Measurements from ENCODE around the gene EBI3. TPM values are rescaled to one million over a fixed set of nuclear protein-coding genes. Genes with fewer than 3 reads are reported as not detected.

The EBI3 gene
- total and polyA plus RNA-seq, 2 of the 8 experiments (the other 6 are each of a cell fraction or from before 2014, with no cell fraction given), result 0.99 to 8.4 TPM

GRCh38 chr19:4260613-4261191, 31.4 kb downstream of the EBI3 start:
- peaks cover 2 to 27% (median 16%) of the 10 kb centered on the region in 4 experiments; a peak in 7 of 8 replicates for H3K36me3 ChIP-seq (ENCODE audit: control insufficient read depth in 2 of 4, insufficient read depth in 4 of 4, low read length in 3 of 4)
- TF ChIP-seq BACH1 (IDR thresholded peaks at IDR 0.05; ENCODE audit: low read length) (no peak), NANOG (IDR thresholded peaks at IDR 0.05; ENCODE audit: insufficient read depth, low read depth, low read length, poor library complexity, severe bottlenecking) (no peak), POU5F1 (IDR thresholded peaks at IDR 0.05; ENCODE audit: low read depth, low read length) (no peak), KDM4A (IDR thresholded peaks at IDR 0.05; ENCODE audit: low read depth, low read length, severe bottlenecking) (no peak), E2F6 (IDR thresholded peaks at IDR 0.05) (no peak), POLR2AphosphoS5 (IDR thresholded peaks at IDR 0.05; ENCODE audit: low read depth, low read length) (no peak), RBBP5 (IDR thresholded peaks at IDR 0.05; ENCODE audit: borderline replicate concordance, low read depth, low read length) (no peak), SP4 (IDR thresholded peaks at IDR 0.05; ENCODE audit: low read length) (no peak), TEAD4 (IDR thresholded peaks at IDR 0.05; ENCODE audit: low read depth, low read length) (no peak)
- H3K18ac ChIP-seq (ENCODE audit: extremely low read depth, low read length), result no peak overlapping the region
- no peak overlapping the region for H2BK12ac ChIP-seq (ENCODE audit: low read depth, low read length)
- H3K14ac ChIP-seq (ENCODE audit: insufficient read length), result no peak overlapping the region
- H3K79me2 ChIP-seq (ENCODE audit: control insufficient read depth in 1 of 2, insufficient read depth in 2 of 2, low read length in 2 of 2), result no peaks in the 10 kb centered on the region
- H3K4ac ChIP-seq (replicated peaks; ENCODE audit: insufficient read length, low read depth, low read length), result no peak overlapping the region
- POLR2A ChIA-PET (ENCODE audit: partially characterized antibody), result interaction anchor here (0.6 to 1.6 kb wide), 6 partner anchors 9 to 84 kb away, joined by 3 to 6 read pairs (median 3); partner anchors contain the start of gene YJU2
- H3K9ac ChIP-seq (replicated peaks in 1 of 4; ENCODE audit: extremely low read depth in 1 of 4, low read depth in 3 of 4, low read length in 3 of 4), result no peak overlapping the region
- no peak overlapping the region for H4K5ac ChIP-seq (ENCODE audit: insufficient read length, low read depth, low read length)
- no peak overlapping the region for H2BK15ac ChIP-seq (ENCODE audit: low read length)
- H2AK5ac ChIP-seq (ENCODE audit: low read depth, low read length), result no peak overlapping the region
- WGBS, 2 experiments (ENCODE audit: extremely low coverage in 1 of 2, insufficient coverage in 1 of 2, insufficient read length in 1 of 2, insufficient replicate concordance in 2 of 2, low coverage in 1 of 2, low lambda C conversion rate in 2 of 2, missing lambda C conversion rate in 1 of 2), result 94% methylated on average over 9 of the region's 11 CpGs; no CpG with 5 or more reads in 1 of the 2 experiments
- CTCF ChIA-PET (ENCODE audit: partially characterized antibody), result interaction anchor here (0.6 kb wide), 1 partner anchor 225 kb away, joined by 3 read pairs; no protein-coding TSS in a partner anchor
- H2BK20ac ChIP-seq (ENCODE audit: low read length), result no peak overlapping the region
- no peaks in the 10 kb centered on the region for H4K20me1 ChIP-seq (replicated peaks in 1 of 2; ENCODE audit: control insufficient read depth in 1 of 2, insufficient read depth in 2 of 2, low read length in 2 of 2)
- H3K27ac ChIP-seq (ENCODE audit: low read depth, low read length), result no peak overlapping the region
- H3K23me2 ChIP-seq (ENCODE audit: low read depth, low read length), result no peaks in the 10 kb centered on the region
- no peak for FAIRE-seq
- no peak overlapping the region for H3K56ac ChIP-seq (replicated peaks; ENCODE audit: insufficient read length, low read depth, low read length)
- H3K79me1 ChIP-seq (ENCODE audit: low read depth, low read length), result no peaks in the 10 kb centered on the region
- H2AFZ ChIP-seq (ENCODE audit: low read length), result no peak overlapping the region
- no peak overlapping the region for H3K4me3 ChIP-seq (ENCODE audit: extremely low read depth in 1 of 4, insufficient read depth in 2 of 4, low read depth in 3 of 4, low read length in 4 of 4)
- H4K91ac ChIP-seq (replicated peaks; ENCODE audit: insufficient read length, low read length), result no peak overlapping the region
- H3K4me2 ChIP-seq (ENCODE audit: insufficient read depth in 1 of 2, low read depth in 2 of 2, low read length in 2 of 2), result no peak overlapping the region
- H3K4me1 ChIP-seq (replicated peaks in 1 of 4; ENCODE audit: control insufficient read depth in 3 of 4, insufficient read depth in 4 of 4, low read length in 3 of 4), result no peaks in the 10 kb centered on the region
- H4K8ac ChIP-seq (ENCODE audit: extremely low read depth, insufficient read depth, low read length), result no peak overlapping the region
- H3K27me3 ChIP-seq (replicated peaks in 1 of 4; ENCODE audit: control insufficient read depth in 3 of 4, extremely low read depth in 1 of 4, insufficient read depth in 3 of 4, low read length in 3 of 4), result no peaks in the 10 kb centered on the region
- H2BK5ac ChIP-seq (ENCODE audit: low read depth, low read length), result no peak overlapping the region
- DNase-seq (ENCODE audit: low read depth in 1 of 2, low spot score in 2 of 2), result no peak
- H3K9me3 ChIP-seq (ENCODE audit: insufficient read depth in 2 of 2, low read depth in 1 of 2, low read length in 1 of 2), result peaks cover 7 to 10% of the 10 kb centered on the region in 2 experiments; a peak in 3 of 4 replicates
- H3K23ac ChIP-seq (ENCODE audit: insufficient read length), result no peak overlapping the region
- H2BK120ac ChIP-seq (replicated peaks; ENCODE audit: low read depth, low read length), result no peak overlapping the region

All from H1 (cell line).